Inflammatory macrophage (primary cell): ENCODE data around the gene CD37.
"Not testable (repeated sequence)": the region's sequence is repeated elsewhere in the genome, so short reads cannot be mapped to it uniquely, and the experiment has no call there.

Experiments used
- DNase-seq, 2 donors: peaks; one replicate each; pipeline ENCODE4 v3.0.0-alpha.2; 2020 to 2022

Gene CD37

GRCh38 chr19:49331187-49331586, 4.0 kb upstream of the CD37 start:
- DNase-seq: not testable (repeated sequence)

GRCh38 chr19:49331616-49332055, 3.6 kb upstream of the CD37 start:
- peak; percentile 76 to 86 for DNase-seq

GRCh38 chr19:49332691-49333417, 2.4 kb upstream of the CD37 start:
- not testable (repeated sequence) for DNase-seq

- peak; percentile 48 to 56 for DNase-seq
These were observed 1.8 kb upstream of the CD37 start for GRCh38 chr19:49333418-49333805.

GRCh38 chr19:49333811-49334288, 1.4 kb upstream of the CD37 start:
- DNase-seq: peak; percentile 40 to 76

- peak; percentile 74 to 89 for DNase-seq
These were observed 727 bp downstream of the CD37 start for GRCh38 chr19:49335784-49336481.

GRCh38 chr19:49336482-49337266, 1.5 kb downstream of the CD37 start:
- no peak for DNase-seq

GRCh38 chr19:49337267-49338022, 2.2 kb downstream of the CD37 start:
- DNase-seq: no peak

- no peak for DNase-seq
These were observed 2.9 kb downstream of the CD37 start for GRCh38 chr19:49338023-49338677.

- no peak for DNase-seq
These were observed 3.6 kb downstream of the CD37 start for GRCh38 chr19:49338691-49339300.

- no peak for DNase-seq
These were observed 4.3 kb downstream of the CD37 start for GRCh38 chr19:49339301-49340068.

- DNase-seq: peak; percentile 17 to 32
These were observed 5.1 kb downstream of the CD37 start for GRCh38 chr19:49340069-49340864.

- DNase-seq: no peak
These were observed 5.9 kb downstream of the CD37 start for GRCh38 chr19:49340865-49341718.

- no peak for DNase-seq
These were observed 7.1 kb downstream of the CD37 start for GRCh38 chr19:49342291-49342721.

- no peak for DNase-seq
These were observed 7.9 kb downstream of the CD37 start for GRCh38 chr19:49343123-49343522.

GRCh38 chr19:49344505-49345423, 9.6 kb downstream of the CD37 start:
- DNase-seq: no peak

GRCh38 chr19:49347191-49347590, 12.0 kb downstream of the CD37 start:
- no peak for DNase-seq
